Liver (tissue), 9 donors: ENCODE measurements around the gene PM20D2. TPM values are rescaled to one million over a fixed set of nuclear protein-coding genes. Genes with fewer than 3 reads are reported as not detected.
"Not testable (repeated sequence)": the region's sequence is repeated elsewhere in the genome, so short reads cannot be mapped to it uniquely, and the experiment has no call there.

Source experiments
- DNase-seq: peaks from one replicate; pipeline ENCODE4 v3.0.0-alpha.2; 2017; ENCODE audit warnings: low spot score
- H3K27ac ChIP-seq, 2 donors: one replicate each; pipeline ENCODE4 v1.7.0; 2013; ENCODE audit warnings: inconsistent platforms in 2 of 2, low read length in 2 of 2, control low read depth in 1 of 2, low read depth in 1 of 2, mild to moderate bottlenecking in 1 of 2
- H3K27me3 ChIP-seq, 4 donors: one replicate each; pipeline versions ENCODE4 v1.6.1 to v1.7.0; 2013; ENCODE audit warnings: low read length in 3 of 4, inconsistent platforms in 1 of 4, mild to moderate bottlenecking in 1 of 4, moderate library complexity in 1 of 4; ENCODE audit not compliant: control insufficient read depth in 4 of 4, insufficient read depth in 4 of 4
- H3K36me3 ChIP-seq, 4 donors: one replicate each; pipeline versions ENCODE4 v1.6.1 to v1.7.0; 2013; ENCODE audit warnings: low read length in 3 of 4, mild to moderate bottlenecking in 3 of 4, low read depth in 1 of 4, moderate library complexity in 1 of 4; ENCODE audit not compliant: control insufficient read depth in 4 of 4, insufficient read depth in 3 of 4
- H3K4me1 ChIP-seq, 4 donors: one replicate each; pipeline versions ENCODE4 v1.6.1 to v1.7.0; 2013; ENCODE audit warnings: low read length in 3 of 4, mild to moderate bottlenecking in 3 of 4, moderate library complexity in 1 of 4; ENCODE audit not compliant: control insufficient read depth in 4 of 4, insufficient read depth in 4 of 4
- H3K4me3 ChIP-seq, 3 donors: one replicate each; pipeline versions ENCODE4 v1.6.1 to v1.7.0; 2013; ENCODE audit warnings: low read length in 3 of 3, control low read depth in 1 of 3, low read depth in 1 of 3, mild to moderate bottlenecking in 1 of 3
- H3K9ac ChIP-seq, 2 donors: one replicate each; pipeline ENCODE4 v1.7.0; 2013; ENCODE audit warnings: low read length in 2 of 2, mild to moderate bottlenecking in 2 of 2, moderate library complexity in 2 of 2, control low read depth in 1 of 2, low read depth in 1 of 2
- H3K9me3 ChIP-seq, 4 donors: one replicate each; pipeline versions ENCODE4 v1.6.1 to v1.7.0; 2013; ENCODE audit warnings: low read length in 3 of 4; ENCODE audit not compliant: control insufficient read depth in 4 of 4
- ATF3 ChIP-seq: IDR thresholded peaks from 2 replicates; pipeline ENCODE4 v1.6.1; 2016; ENCODE audit warnings: antibody characterized with exemption
- CTCF ChIP-seq: fragments of 150-350 bp; IDR thresholded peaks from 2 replicates; pipeline ENCODE4 v1.5.1; 2017; ENCODE audit warnings: improper control_type of control experiment, low read depth, low read length; ENCODE audit not compliant: missing input control
- FOXA1 ChIP-seq: IDR thresholded peaks from 2 replicates; pipeline ENCODE4 v1.6.1; 2016; ENCODE audit warnings: antibody characterized with exemption
- HNF4A ChIP-seq, 2 donors: conservative IDR thresholded peaks; 2 replicates each; pipeline ENCODE4 v1.6.1; 2016; ENCODE audit warnings: antibody characterized with exemption in 2 of 2, mild to moderate bottlenecking in 2 of 2
- MAX ChIP-seq: IDR thresholded peaks from 2 replicates; pipeline ENCODE4 v1.6.1; 2016; ENCODE audit warnings: antibody characterized with exemption
- RAD21 ChIP-seq, 2 donors: IDR thresholded peaks; 2 replicates each; pipeline ENCODE4 v1.6.1; 2016; ENCODE audit warnings: antibody characterized with exemption in 2 of 2, mild to moderate bottlenecking in 2 of 2
- SP1 ChIP-seq: IDR thresholded peaks from 2 replicates; pipeline ENCODE4 v1.6.1; 2018; ENCODE audit warnings: antibody characterized with exemption, mild to moderate bottlenecking
- TAF1 ChIP-seq: conservative IDR thresholded peaks from 2 replicates; pipeline ENCODE4 v1.6.1; 2016; ENCODE audit warnings: antibody characterized with exemption, mild to moderate bottlenecking
- WGBS: extraction: QIAGEN DNeasy Blood & Tissue Kit; methylation state at CpG from one replicate; pipeline ENCODE4 v1.1.7; 2013; 5-methylcytosine and 5-hydroxymethylcytosine counted together
- polyA plus RNA-seq, 2 donors: library from polyadenylated mRNA; stranded (reverse) in 1 of 2; unstranded in 1 of 2; fragments of 200-250 nt in 1 of 2; fragments of >200 nt in 1 of 2; fragmentation: Nextera tagmentation in 1 of 2; extraction: Ambion mirVana in 1 of 2; gene quantifications; one replicate each; pipeline versions ENCODE4 v1.2.1 to v1.2.3, GENCODE V29; 2013 to 2015
- total RNA-seq, 2 donors: library from RNA; depleted of rRNA; stranded (reverse); fragments of >200 nt; gene quantifications; one replicate each; pipeline ENCODE4 v1.2.3, GENCODE V29; 2014
- TF ChIP-seq, protein P1 (sequence below): IDR thresholded peaks from 2 replicates; pipeline ENCODE4 v1.6.1; 2016; ENCODE audit warnings: antibody characterized with exemption
- donor health status: healthy.
- donor health status: healthy.
- donor health status: healthy.
- donor health status: healthy.
- donor health status: healthy.

The PM20D2 gene
- total and polyA plus RNA-seq, 4 donors = 1.7 to 12.4 (median 4.5) TPM

DNA sequence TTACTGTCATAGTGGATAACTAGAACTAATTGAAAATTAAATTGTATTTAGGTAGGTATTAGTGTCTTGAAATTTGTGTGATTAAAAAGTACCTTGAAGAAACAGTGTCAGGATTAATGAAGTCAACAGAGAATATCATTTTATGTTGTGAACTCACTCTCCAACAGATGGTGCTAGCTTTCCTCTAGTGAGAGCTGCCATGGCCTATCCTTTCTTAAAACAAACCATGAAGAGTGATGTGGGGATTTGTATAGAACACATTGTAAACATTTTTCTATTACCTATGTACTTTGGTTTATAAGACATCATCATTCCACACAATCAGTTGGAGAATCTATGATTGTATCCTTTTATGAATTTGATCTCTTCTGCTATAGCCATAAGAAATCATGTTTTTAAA, 23.2 kb upstream of the PM20D2 start:
- Histone ChIP-seq H3K4me3 (no peak overlapping the region), H3K27ac (no peak overlapping the region), H3K27me3 (no peaks in the 10 kb centered on the region), H3K4me1 (peaks cover 0 to 3% (median 0%) of the 10 kb centered on the region in 4 donors), H3K9me3 (no peaks in the 10 kb centered on the region), H3K9ac (no peak overlapping the region), H3K36me3 (no peaks in the 10 kb centered on the region)
- TF ChIP-seq FOXA1 = no peak
- TF ChIP-seq CTCF = peak; percentile 48
- peak; percentile 87 to 93 for TF ChIP-seq RAD21 (IDR thresholded peaks at IDR 0.05)
- DNase-seq = no peak

- not testable (repeated sequence) for H3K9me3 ChIP-seq, H3K4me1 ChIP-seq, H3K27ac ChIP-seq, DNase-seq, H3K9ac ChIP-seq, H3K4me3 ChIP-seq, H3K36me3 ChIP-seq, H3K27me3 ChIP-seq
- peak; percentile 57 to 65 for TF ChIP-seq HNF4A (conservative IDR thresholded peaks at IDR 0.05)
- WGBS = 88% methylated on average over 2 of the region's 2 CpGs
These were observed 17.6 kb upstream of the PM20D2 start for GRCh38 chr6:89128256-89128671.

- 98% methylated on average over 3 of the region's 3 CpGs for WGBS
- H3K9ac ChIP-seq = no peak overlapping the region
- H3K27me3 ChIP-seq = no peaks in the 10 kb centered on the region
- DNase-seq = no peak
- TF ChIP-seq FOXA1 (no peak), SP1 (no peak), ATF3 (no peak), MAX (no peak), TAF1 (no peak)
- TF ChIP-seq, protein P1, sequence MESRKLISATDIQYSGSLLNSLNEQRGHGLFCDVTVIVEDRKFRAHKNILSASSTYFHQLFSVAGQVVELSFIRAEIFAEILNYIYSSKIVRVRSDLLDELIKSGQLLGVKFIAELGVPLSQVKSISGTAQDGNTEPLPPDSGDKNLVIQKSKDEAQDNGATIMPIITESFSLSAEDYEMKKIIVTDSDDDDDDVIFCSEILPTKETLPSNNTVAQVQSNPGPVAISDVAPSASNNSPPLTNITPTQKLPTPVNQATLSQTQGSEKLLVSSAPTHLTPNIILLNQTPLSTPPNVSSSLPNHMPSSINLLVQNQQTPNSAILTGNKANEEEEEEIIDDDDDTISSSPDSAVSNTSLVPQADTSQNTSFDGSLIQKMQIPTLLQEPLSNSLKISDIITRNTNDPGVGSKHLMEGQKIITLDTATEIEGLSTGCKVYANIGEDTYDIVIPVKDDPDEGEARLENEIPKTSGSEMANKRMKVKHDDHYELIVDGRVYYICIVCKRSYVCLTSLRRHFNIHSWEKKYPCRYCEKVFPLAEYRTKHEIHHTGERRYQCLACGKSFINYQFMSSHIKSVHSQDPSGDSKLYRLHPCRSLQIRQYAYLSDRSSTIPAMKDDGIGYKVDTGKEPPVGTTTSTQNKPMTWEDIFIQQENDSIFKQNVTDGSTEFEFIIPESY = no peak
- no peak overlapping the region for H3K4me3 ChIP-seq
- no peaks in the 10 kb centered on the region for H3K4me1 ChIP-seq
- H3K27ac ChIP-seq = no peak overlapping the region
- no peaks in the 10 kb centered on the region for H3K36me3 ChIP-seq
- H3K9me3 ChIP-seq = peaks cover 0 to 1% (median 0%) of the 10 kb centered on the region in 4 donors
These were observed 14.3 kb upstream of the PM20D2 start for GRCh38 chr6:89131599-89131998.

DNA sequence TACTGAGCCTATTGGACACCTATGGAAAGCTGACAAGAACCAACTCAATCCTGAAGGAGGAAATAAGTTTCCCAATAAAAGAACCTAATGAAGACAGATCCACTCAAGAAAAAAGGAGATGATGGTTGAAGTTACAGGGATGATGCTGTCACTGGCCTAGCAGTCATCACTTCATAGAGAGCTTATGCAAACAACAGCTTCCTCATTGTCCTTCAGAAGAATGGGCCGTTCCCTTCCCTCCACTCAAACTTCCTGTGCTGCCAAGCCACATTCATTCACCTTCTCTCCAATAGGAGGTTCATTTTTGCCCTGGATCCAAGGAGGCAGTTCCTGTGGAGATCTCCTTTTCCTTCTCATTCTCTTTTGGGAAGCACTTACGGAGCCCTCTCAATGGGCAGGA, 13.8 kb upstream of the PM20D2 start:
- Histone ChIP-seq H3K9me3 (peaks cover 0 to 1% (median 0%) of the 10 kb centered on the region in 4 donors), H3K4me1 (no peaks in the 10 kb centered on the region), H3K27ac (no peak overlapping the region), H3K4me3 (no peak overlapping the region), H3K36me3 (no peaks in the 10 kb centered on the region), H3K9ac (no peak overlapping the region), H3K27me3 (no peaks in the 10 kb centered on the region)
- TF ChIP-seq MAX (no peak), CTCF (no peak), FOXA1 (no peak), TAF1 (no peak)
- 88% methylated on average over 2 of the region's 2 CpGs for WGBS
- DNase-seq = no peak
